ENCODE data around the gene RAB3C. TPM values are rescaled to one million over a fixed set of nuclear protein-coding genes. Genes with fewer than 3 reads are reported as not detected.

Gene RAB3C
- polyA plus RNA-seq, 1 donor (not counting 4 experiments of a cell fraction or from before 2014, with no cell fraction given) = not detected

DNA sequence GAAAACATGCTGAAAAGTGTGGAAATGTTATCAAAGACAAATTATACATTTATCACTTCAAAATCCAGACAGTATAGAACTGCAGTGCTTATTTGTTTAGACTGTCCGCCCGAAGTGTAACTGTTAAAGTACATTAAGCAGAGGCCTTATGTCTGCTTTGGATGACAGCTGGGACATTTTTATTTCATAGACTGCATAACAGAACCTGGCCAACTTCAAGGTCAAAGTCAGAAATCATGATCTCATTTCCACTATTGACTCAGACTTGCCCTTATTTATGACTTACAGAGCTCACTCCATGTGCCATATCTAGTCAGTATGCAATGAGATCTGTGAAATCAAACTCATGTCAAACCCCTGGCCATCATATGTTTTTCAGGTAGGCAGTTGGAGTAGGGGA lies 87.7 kb downstream of the RAB3C start:
- Histone ChIP-seq H3K9me1 (ENCODE audit: control insufficient read depth, extremely low read depth, insufficient read depth, low read length) (no peaks in the 10 kb centered on the region), H3K9me3 (ENCODE audit: control insufficient read depth, low read depth, low read length) (no peaks in the 10 kb centered on the region), H3K4me1 (ENCODE audit: control insufficient read depth, extremely low read depth, insufficient read depth, low read length) (no peaks in the 10 kb centered on the region), H3K4me3 (ENCODE audit: control insufficient read depth in 2 of 3, extremely low read depth in 1 of 3, insufficient read depth in 2 of 3, low read depth in 1 of 3, low read length in 3 of 3) (no peak overlapping the region), H3K36me3 (ENCODE audit: control insufficient read depth in 2 of 2, extremely low read depth in 1 of 2, insufficient read depth in 2 of 2, low read length in 2 of 2) (no peaks in the 10 kb centered on the region), H3K79me2 (ENCODE audit: control insufficient read depth, insufficient read depth, low read length) (no peaks in the 10 kb centered on the region), H4K20me1 (ENCODE audit: control insufficient read depth, extremely low read depth, insufficient read depth, low read length) (no peaks in the 10 kb centered on the region), H2AFZ (ENCODE audit: control insufficient read depth, low read length) (no peak overlapping the region), H3K27ac (ENCODE audit: control insufficient read depth, insufficient read depth, low read length) (no peak overlapping the region), H3K4me2 (ENCODE audit: control insufficient read depth, extremely low read depth, insufficient read depth, low read depth, low read length) (no peak overlapping the region), H3K9ac (ENCODE audit: control insufficient read depth, extremely low read depth, insufficient read depth, low read length) (no peak overlapping the region), H3K27me3 (ENCODE audit: control insufficient read depth, extremely low read depth, insufficient read depth, low read length) (no peaks in the 10 kb centered on the region)
- no peak for FAIRE-seq
- no peak for TF ChIP-seq EZH2 (IDR thresholded peaks at IDR 0.05; ENCODE audit: low read length)
- no peak for TF ChIP-seq CTCF (optimal IDR thresholded peaks at IDR 0.05 in 1 of 3, IDR thresholded peaks at IDR 0.05 in 1 of 3, conservative IDR thresholded peaks at IDR 0.05 in 1 of 3; ENCODE audit: extremely low read depth in 1 of 3, insufficient read depth in 2 of 3, low read length in 3 of 3)
- DNase-seq (ENCODE audit: low read depth, low spot score) = no peak
- dilution Hi-C loops (cut with MboI; ENCODE audit: extremely low pct_ligation_motif_present, low sequenced_read_pairs) = no loop called here

- no peaks in the 10 kb centered on the region for H4K20me1 ChIP-seq (ENCODE audit: control insufficient read depth, extremely low read depth, insufficient read depth, low read length)
- no peak overlapping the region for H3K4me3 ChIP-seq (ENCODE audit: control insufficient read depth in 2 of 3, extremely low read depth in 1 of 3, insufficient read depth in 2 of 3, low read depth in 1 of 3, low read length in 3 of 3)
- dilution Hi-C loops (cut with MboI; ENCODE audit: extremely low pct_ligation_motif_present, low sequenced_read_pairs) = no loop called here
- no peaks in the 10 kb centered on the region for H3K9me1 ChIP-seq (ENCODE audit: control insufficient read depth, extremely low read depth, insufficient read depth, low read length)
- no peak for DNase-seq (ENCODE audit: low read depth, low spot score)
- no peaks in the 10 kb centered on the region for H3K36me3 ChIP-seq (ENCODE audit: control insufficient read depth in 2 of 2, extremely low read depth in 1 of 2, insufficient read depth in 2 of 2, low read length in 2 of 2)
- no peaks in the 10 kb centered on the region for H3K79me2 ChIP-seq (ENCODE audit: control insufficient read depth, insufficient read depth, low read length)
- H3K27me3 ChIP-seq (ENCODE audit: control insufficient read depth, extremely low read depth, insufficient read depth, low read length) = no peaks in the 10 kb centered on the region
- no peak overlapping the region for H3K9ac ChIP-seq (ENCODE audit: control insufficient read depth, extremely low read depth, insufficient read depth, low read length)
- H3K27ac ChIP-seq (ENCODE audit: control insufficient read depth, insufficient read depth, low read length) = no peak overlapping the region
- no peak overlapping the region for H2AFZ ChIP-seq (ENCODE audit: control insufficient read depth, low read length)
- no peaks in the 10 kb centered on the region for H3K4me1 ChIP-seq (ENCODE audit: control insufficient read depth, extremely low read depth, insufficient read depth, low read length)
- H3K9me3 ChIP-seq (ENCODE audit: control insufficient read depth, low read depth, low read length) = no peaks in the 10 kb centered on the region
- FAIRE-seq = no peak
- TF ChIP-seq EZH2 (IDR thresholded peaks at IDR 0.05; ENCODE audit: low read length) (no peak), CTCF (optimal IDR thresholded peaks at IDR 0.05 in 1 of 3, IDR thresholded peaks at IDR 0.05 in 1 of 3, conservative IDR thresholded peaks at IDR 0.05 in 1 of 3; ENCODE audit: extremely low read depth in 1 of 3, insufficient read depth in 2 of 3, low read length in 3 of 3) (no peak)
- no peak overlapping the region for H3K4me2 ChIP-seq (ENCODE audit: control insufficient read depth, extremely low read depth, insufficient read depth, low read depth, low read length)
These were observed 88.3 kb downstream of the RAB3C start for GRCh38 chr5:58671155-58671554.
